HG03460 (cell line): ENCODE results near the gene LY86.

Experiments
- ATAC-seq: cut with Tn5 transposase; IDR thresholded peaks from one replicate; pipeline ENCODE4 v1.9.1; 2021; ENCODE audit not compliant: unreplicated experiment

Gene LY86

GRCh38 chr6:6588064-6588923 is at the start of gene LY86:
Gene LY86 (plus strand): TSS chr6:6588720. CDS start chr6:6588735, 15 bp downstream.
- ATAC-seq: peak; percentile 44

DNA sequence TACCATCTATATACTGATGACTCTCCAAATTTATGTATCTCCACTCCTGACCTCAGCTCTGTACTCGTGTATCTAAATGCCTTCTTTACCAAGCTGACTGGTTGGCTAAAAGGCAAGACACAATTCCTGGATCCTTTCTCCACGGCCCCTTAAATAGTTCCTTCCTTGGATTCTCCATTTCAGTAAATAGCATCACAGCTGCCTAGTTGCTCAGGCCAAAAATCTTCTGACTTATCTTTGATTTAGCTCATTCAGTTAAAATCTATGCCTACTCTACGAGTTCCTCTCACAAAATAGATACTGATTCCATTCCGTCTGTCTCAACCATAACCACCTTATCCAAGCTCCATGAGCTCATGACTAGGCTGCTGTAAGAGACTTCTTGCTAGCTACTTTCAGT is 49.5 kb upstream of the LY86 start:
- no peak for ATAC-seq

- ATAC-seq: no peak
Measured at GRCh38 chr6:6542357-6542756, 46.2 kb upstream of the LY86 start.

DNA sequence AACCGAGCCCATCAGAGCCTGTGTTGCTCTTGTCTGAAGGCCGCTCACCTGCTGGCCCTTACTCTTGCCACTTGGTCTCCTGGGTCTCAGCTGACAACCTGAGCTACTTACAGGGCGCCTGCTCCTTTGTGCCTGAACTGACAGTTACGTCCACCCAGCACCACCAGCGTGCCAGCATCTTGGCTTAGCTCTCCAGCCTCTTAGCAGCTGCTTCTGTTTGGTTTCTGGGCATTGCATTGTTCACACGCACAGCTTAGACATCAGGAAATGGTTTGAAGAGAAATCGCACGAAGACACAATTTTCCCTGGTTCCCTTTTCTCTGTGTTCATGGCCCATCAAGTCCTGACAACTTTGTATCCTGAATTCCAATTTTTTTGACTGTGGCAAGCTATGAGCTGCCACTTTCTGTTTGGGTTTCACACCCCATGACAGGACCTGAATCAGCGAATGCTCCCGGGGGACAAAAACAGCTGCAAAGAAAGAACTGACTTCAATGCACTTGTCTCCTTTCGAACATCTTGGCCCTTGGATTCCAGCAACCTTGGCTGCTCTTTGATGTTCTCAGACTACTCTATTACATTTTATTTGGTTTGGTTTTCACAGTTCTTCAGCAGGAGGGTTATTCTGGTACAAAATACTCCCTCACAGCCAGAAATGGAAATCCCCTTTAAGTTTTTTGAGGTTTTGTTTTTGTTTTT is 45.2 kb upstream of the LY86 start:
- ATAC-seq: no peak

GRCh38 chr6:6545616-6546317 is 42.8 kb upstream of the LY86 start:
- no peak for ATAC-seq

GRCh38 chr6:6546318-6547109 is 42.0 kb upstream of the LY86 start:
- ATAC-seq: peak; percentile 53

DNA sequence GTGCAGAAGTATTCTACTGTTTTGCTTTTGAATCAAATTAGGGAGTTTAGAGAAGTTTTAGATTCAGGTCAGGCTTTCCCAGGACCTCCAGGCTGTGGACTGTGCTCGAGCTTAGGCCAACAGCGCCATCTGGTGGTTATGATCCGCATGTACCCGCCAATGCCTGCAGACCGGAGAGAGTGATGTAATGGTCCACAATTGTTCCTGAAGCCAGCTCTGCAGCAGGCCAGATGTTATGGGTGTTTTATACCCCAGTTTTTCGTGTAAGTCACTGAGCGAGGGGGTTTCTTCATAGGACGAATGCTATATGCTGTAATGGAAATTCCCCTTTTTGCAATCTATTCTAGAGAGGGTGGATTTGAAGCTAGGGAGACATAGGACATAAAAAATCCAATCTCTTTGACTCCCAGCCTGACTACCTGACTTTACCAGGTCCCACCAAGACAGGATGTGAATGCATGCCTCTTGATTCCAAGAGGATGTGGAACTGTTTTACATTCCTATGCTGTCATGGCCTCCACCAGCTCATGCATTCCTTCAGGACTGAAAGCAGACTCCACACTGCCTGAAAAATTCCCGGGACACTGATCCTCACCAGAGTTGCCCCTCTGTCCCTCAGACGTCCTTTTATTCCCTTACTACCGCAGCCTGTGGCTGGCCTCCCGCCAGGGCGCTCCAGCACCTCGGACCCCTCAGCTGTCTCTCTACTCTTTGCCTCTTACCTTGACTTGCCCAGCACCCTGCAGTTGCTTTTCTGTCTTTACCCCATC is 41.2 kb upstream of the LY86 start:
- ATAC-seq: peak; percentile 78

DNA sequence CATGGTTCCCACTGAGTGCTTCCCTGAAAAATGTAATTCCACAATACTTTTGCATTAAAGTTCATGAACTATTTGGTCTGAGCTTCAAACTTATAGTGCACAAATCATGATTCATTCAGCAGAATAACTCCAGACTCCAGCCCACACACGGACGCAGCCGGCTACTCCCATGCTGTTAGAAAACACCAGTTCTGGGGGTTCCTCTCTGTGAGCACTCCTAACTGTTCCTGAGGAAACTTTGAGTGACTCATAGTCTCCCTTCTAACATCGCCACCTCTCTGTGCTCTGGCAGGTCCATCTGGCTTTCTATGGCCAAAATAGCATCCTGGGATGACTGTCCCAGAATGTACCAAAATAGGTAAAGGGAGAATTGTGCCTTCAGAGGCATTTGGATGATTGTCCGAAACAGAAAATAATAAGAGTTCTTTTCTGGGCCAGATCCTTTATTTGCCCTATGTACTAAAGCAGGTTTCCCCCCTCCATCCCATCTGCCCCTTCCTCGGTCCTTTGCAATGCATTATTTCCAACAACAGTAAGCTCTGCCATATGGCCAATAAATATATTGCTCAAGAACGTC is 32.3 kb upstream of the LY86 start:
- no peak for ATAC-seq

- no peak for ATAC-seq
Measured at GRCh38 chr6:6556738-6557503, 31.6 kb upstream of the LY86 start.

- no peak for ATAC-seq
Measured at GRCh38 chr6:6557504-6557839, 31.0 kb upstream of the LY86 start.

- ATAC-seq: no peak
Measured at GRCh38 chr6:6557886-6558285, 30.6 kb upstream of the LY86 start.

GRCh38 chr6:6559994-6560570 is 28.4 kb upstream of the LY86 start:
- no peak for ATAC-seq

DNA sequence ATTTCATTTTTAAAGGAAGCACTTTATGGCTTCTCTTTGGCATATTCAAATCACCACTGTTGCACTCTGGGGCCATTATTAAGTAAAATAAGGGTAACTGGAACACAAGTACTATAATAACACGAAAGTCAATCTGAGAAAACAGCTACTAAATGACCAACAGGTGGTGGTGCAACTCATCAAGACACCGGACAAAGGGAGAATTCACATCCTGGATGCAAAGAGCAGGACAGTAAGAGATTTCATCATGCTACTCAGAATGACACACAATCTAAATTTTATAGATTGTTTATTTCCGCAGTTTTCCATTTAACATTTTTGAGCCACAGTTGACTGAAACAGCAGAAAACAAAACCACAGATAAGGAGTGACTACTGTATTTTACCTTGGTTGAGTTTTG is 27.6 kb upstream of the LY86 start:
- ATAC-seq: no peak

DNA sequence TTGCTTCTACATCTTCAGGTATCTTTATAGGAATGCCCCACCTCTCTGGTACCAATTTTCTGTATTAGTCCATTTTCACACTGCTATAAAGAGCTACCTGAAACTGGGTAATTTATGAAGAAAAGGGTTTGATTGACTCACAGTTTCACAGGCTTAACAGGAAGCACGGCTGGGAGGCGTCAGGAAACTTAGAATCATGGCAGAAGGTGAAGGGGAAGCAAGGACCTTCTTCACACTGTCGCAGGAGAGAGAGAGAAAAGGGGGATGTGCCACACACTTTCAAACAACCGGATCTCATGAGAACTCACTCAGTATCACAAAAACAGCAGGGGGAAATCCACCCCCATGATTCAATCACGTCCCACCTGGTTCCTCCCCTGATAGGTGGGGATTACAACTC is 24.4 kb upstream of the LY86 start:
- no peak for ATAC-seq

- no peak for ATAC-seq
Measured at GRCh38 chr6:6565069-6565468, 23.5 kb upstream of the LY86 start.

DNA sequence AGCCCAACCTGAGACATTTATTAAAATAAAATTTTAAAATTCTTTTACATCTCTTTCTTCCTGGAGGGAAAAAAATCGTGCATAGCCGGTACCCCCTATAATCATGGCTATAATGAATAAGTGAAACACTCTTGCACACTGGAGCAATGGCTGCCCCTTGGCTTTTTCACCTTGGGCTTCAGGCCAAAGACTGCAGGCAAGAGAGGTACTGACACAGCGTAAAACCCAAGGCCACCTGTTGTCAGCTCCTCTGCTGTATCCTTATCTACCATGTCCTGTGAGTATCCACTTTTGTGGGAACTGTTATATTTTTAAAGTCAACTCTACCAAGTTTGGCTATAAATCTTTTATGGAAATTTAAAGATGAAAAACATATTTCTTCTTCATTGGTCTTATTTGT is 23.0 kb upstream of the LY86 start:
- no peak for ATAC-seq

DNA sequence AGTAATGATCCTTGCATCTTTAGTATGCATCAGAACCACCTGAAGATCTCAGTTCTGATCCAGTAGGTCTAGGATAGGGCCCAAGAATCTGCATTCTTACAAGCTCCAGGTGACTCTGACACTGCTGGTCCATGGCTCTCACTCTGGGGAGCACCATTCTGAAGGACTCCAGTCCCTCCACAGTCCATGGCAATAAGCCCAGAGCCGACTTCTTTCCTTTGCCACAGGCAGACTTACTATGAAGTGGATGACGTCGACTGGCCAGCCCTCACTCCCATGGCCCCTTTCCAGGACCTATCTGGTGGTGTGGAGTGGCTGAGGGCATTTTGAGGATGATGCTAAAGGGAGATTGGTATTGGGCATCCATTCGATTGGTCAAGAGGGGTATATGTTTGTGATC is 21.8 kb upstream of the LY86 start:
- ATAC-seq: no peak

DNA sequence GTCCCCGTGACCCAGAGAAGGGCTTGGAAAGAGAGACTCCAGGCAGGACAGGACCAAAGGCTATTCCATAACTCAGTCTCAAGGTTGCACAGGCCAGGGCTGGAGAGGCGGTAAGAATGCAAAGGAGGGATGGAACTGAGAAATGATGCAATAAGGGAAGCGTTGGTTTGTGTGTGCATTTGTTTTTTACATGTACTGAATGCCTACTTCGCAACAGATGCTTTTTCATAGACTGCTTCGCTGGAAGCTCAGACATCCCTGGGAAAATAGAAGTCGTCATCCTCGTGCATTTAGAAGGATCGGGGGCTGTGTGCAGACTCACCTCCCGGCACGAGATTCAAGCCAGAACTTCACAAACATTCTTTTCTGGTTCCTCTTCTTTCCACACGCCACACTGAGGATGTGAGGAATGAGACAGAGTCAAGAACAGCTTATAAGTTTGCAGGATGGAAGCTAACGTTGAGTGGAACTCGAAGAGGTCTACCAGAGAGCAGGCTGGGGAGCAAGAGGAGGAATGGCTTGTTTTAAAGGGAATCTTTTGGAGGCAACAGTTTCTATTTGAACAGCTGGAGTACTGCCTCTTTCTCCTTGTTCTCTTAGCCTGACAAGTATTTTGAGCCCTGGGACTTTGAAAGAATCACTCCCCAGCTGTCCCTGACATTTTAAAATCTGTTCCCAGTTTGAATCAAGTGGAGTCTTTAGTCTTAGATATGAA is 19.3 kb upstream of the LY86 start:
- ATAC-seq: no peak
